Esophagus muscularis mucosa (tissue), 3 donors: ENCODE results near the gene GDF10.

ENCODE experiments used
- POLR2AphosphoS5 ChIP-seq, 2 donors: sonication (generic); formaldehyde crosslinking; IDR thresholded peaks; one replicate each; pipeline ENCODE4 v1.6.1; 2017; ENCODE audit warnings: antibody characterized with exemption in 2 of 2
- TF ChIP-seq, protein P1 (sequence below), 3 experiments: fragments of 200-600 bp in 2 of 3; fragments of 450-650 bp in 1 of 3; sonication (generic) in 2 of 3; IDR thresholded peaks; one replicate each; pipeline ENCODE4 v1.5.1; 2017 to 2019; ENCODE audit warnings: antibody characterized with exemption in 3 of 3, mild to moderate bottlenecking in 2 of 3, moderate library complexity in 1 of 3

GRCh38 chr10:47289921-47290320, 10.1 kb upstream of the GDF10 start:
- TF ChIP-seq, protein P1, sequence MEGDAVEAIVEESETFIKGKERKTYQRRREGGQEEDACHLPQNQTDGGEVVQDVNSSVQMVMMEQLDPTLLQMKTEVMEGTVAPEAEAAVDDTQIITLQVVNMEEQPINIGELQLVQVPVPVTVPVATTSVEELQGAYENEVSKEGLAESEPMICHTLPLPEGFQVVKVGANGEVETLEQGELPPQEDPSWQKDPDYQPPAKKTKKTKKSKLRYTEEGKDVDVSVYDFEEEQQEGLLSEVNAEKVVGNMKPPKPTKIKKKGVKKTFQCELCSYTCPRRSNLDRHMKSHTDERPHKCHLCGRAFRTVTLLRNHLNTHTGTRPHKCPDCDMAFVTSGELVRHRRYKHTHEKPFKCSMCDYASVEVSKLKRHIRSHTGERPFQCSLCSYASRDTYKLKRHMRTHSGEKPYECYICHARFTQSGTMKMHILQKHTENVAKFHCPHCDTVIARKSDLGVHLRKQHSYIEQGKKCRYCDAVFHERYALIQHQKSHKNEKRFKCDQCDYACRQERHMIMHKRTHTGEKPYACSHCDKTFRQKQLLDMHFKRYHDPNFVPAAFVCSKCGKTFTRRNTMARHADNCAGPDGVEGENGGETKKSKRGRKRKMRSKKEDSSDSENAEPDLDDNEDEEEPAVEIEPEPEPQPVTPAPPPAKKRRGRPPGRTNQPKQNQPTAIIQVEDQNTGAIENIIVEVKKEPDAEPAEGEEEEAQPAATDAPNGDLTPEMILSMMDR (IDR thresholded peaks at IDR 0.05): no peak
- no peak for TF ChIP-seq POLR2AphosphoS5 (IDR thresholded peaks at IDR 0.05)
